ENCODE results near the gene OARD1. TPM values are rescaled to one million over a fixed set of nuclear protein-coding genes. Genes with fewer than 3 reads are reported as not detected.

Gene OARD1
- total and polyA plus RNA-seq, 2 of the 8 experiments (the other 6 are each of a cell fraction or from before 2014, with no cell fraction given) = 16.8 to 35.8 TPM

- TF ChIP-seq SAP30 (IDR thresholded peaks at IDR 0.05; ENCODE audit: insufficient read depth, insufficient replicate concordance, low read length) (no peak), CHD7 (IDR thresholded peaks at IDR 0.05; ENCODE audit: insufficient replicate concordance, low read length) (no peak), CBX8 (IDR thresholded peaks at IDR 0.05; ENCODE audit: borderline replicate concordance, low read depth, low read length) (no peak), CBX5 (IDR thresholded peaks at IDR 0.05; ENCODE audit: low read depth, low read length) (no peak), TAF1 (IDR thresholded peaks at IDR 0.05; ENCODE audit: low read depth, low read length) (no peak), NANOG (IDR thresholded peaks at IDR 0.05; ENCODE audit: insufficient read depth, low read depth, low read length, poor library complexity, severe bottlenecking) (no peak), YY1 (IDR thresholded peaks at IDR 0.05; ENCODE audit: low read depth, low read length) (no peak), CREB1 (IDR thresholded peaks at IDR 0.05) (no peak)
Measured at GRCh38 chr6:41033776-41034175, 38.4 kb downstream of the OARD1 start (continued).
